HG02938 (cell line): ENCODE results near the gene RIPOR1.
A peak's percentile ranks its signal among the peaks of the same experiment; 100 is the strongest.
"Not testable (repeated sequence)": the region's sequence is repeated elsewhere in the genome, so short reads cannot be mapped to it uniquely, and the experiment has no call there.

Experiments used
- ATAC-seq: cut with Tn5 transposase; IDR thresholded peaks from one replicate; pipeline ENCODE4 v1.9.1; 2021; ENCODE audit warnings: mild to moderate bottlenecking, moderate library complexity; ENCODE audit not compliant: unreplicated experiment

The RIPOR1 gene

DNA sequence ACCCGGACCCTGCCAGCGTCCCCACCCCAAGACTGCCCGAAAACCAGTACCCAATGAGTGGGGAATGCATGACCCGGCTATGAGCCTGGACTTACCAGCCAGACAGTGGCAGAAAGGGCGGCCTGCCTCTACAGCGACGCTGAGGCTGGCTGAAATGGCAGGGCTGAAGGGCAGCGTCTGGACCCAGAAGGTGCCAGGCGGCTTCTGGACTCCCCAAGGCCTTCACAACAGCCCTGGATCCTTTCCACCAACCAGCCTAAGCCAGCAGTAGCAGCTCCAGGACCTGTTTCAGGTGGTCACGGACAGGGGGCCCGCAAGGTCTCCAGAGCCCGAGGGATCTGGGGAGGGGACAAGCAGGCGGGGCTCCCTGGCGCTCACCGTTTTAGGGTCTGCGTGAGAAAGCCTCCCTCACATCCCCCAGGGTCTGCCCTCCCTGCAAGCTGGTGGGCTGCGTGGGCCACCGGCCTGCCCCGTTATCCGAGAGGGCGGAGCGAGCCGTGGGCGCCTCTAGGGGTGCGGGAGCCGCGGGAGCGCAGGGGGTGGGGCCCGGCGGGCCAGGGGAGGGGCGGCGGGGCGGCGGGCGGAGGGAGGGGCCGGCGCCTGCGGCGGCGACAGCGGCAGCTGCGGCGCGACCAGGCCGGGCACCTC, at the start of gene RIPOR1:
TSS of gene RIPOR1 (plus strand) at position 608 of the 648 bp plus-strand sequence. CDS start 9,618 bp downstream, outside the sequence.
- no peak for ATAC-seq

DNA sequence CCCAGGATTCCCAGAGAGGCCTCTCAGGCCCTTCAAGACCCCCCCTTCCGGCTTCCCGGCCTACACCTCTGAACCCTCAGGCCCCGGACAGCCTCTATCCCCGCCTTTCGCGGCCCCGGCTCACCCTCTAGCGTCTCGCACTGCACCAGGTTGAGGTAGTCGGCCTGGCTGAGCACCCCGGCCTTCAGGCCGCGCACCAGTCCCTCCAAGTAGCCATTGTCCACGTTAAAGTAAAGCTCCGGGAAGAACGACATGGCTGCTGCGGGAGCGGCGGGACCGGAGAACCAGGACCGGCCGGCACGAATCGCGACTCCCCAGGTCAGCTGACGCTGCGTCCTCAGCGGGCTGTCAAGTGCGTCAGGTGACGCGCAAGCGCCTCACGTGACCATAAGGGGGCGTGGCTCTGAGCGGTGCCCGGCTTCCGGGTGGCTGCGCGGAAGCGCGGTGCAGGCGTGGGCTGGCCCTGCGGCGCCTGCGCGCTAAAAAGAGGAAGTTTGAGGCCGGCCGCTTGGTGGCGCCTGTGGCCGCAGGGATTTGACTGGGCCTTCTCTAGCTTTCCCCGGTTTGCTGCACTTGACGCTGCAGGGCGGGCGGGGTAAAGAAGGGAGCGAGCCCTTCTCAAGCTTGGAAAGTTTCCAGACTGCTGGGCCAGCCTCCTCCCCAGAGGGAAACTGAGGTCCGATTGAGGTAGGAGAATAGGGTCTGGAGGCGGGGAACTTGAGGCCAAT, 47.6 kb upstream of the RIPOR1 start, which contains the start of gene ATP6V0D1:
TSS of gene ATP6V0D1 (minus strand) at position 325 of the 728 bp plus-strand sequence. CDS start at position 254, 71 bp downstream.
- peak; percentile 80 for ATAC-seq

DNA sequence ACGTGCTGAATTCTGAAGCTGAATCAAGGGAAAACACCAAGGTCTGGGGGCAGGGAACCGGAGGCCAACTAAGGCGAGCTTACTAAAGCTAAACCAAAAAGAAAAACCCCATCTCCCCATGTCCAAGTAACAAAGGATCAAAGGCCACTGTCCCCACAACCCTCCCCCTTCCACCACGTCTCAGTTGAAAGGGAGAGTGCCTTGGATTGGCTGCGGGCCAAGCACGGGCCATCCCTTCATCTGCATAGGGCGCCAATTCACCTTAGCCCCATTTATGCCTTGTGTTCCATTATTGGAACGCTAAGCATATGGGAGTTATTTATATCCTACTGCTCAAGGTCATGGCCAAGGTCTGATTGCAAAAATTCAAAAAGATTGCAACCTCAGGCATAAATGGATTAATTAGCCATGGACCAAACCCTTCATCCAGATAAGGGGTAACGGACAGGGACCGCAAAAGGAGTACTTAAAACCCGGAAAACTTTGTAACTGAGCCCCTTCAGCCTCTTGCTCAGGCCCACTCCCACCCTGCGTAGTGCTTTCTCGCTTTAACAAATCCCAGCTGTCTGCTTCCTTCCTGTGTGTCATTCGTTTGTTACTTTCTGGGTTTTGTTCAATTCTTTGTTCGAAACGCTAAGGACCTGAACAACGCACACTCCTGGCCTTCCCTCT, 46.9 kb upstream of the RIPOR1 start:
- ATAC-seq: no peak

DNA sequence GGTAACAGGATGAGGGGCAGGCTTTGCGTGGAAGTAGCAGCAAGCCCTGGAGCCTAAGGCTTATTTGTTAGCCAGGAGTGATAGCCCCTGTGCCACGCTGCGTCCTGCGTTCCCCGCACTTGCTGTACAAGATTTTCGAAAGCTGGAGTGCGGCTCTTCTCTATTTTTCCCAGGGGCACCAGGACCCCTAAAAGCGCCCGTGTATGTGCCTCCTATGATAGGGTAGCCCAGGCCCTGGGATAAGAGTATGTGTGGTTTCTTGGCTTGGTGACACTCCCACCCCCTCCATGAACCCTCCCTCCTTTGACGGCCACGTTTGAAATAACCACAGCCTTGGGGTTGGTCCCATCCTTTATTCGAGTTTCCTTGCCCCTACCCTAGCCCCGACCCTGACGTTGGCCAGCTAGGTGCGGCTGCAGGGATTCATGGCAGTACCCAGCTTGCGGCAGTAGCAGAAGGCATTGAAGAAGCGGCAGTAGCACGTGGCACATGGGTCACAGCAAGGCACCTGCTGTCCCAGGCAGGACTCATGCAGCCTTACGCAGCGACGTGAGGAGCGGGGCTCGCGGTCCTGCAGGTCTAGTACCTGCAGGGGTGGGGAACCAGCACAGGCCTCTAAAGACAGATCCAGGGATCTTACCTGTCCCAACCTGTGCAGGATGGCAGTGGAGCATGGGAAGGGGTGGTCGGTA, 46.2 kb upstream of the RIPOR1 start:
- no peak for ATAC-seq

DNA sequence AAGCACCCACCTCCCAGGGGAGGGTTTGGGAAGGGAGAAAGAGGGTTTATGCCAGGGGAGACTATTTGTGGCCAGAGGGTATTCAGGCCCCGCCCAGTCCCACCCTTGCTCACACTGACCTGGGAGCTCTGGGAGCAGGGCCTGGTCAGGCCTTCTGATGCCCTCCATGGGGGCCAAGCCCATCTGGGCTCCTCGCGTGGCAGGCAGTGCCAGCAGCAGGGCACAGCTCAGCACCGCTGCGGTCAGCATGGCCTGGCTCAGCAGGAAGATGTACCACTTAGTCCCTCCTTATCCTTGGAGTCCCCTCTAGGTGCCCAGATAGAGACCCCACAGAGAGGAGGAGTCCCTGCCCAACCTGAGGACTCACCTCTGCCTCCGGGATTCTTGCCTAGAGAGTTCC, 45.5 kb upstream of the RIPOR1 start, which contains the start of gene AGRP:
TSS of gene AGRP (minus strand) at position 398 of the 400 bp plus-strand sequence. CDS start at position 249, 149 bp downstream.
- ATAC-seq: no peak

DNA sequence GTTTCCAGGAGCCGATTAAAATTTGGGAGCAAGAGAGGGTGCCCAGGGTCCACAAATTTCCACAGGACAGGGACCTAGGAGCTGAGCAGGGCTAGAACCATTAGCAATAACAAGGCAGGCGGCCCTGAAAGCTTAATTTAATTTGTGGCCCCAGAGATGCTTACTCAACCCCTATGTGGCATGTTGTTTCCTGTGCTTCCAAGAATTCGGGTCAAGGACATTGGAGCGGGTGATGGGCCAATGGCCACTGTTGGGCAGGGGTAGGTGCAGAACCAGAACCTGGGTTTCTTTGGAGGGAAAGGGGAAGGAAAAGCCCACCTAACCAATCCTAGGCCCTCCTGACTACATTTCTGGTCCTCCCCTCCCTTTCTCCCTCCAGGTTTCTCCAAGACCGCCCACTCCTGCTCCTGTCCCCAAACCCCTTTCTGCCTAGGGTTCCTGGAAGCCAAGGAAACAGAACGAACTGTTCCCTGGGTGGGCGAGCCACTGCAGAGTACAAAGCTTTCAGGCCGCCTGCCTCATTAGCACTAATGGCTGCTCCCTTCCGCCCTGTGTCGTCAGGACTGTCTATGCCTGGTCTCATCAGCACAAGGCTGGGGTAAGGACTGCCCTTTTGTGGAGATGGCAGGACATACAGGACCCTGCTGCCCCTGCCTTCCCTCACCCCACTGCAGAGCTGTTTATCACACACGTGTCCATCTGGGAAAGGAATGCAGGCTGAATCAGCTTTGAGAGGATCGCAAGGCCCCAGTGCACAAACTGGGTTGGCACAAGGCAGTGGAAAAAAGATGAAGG, 44.7 kb upstream of the RIPOR1 start:
- no peak for ATAC-seq

DNA sequence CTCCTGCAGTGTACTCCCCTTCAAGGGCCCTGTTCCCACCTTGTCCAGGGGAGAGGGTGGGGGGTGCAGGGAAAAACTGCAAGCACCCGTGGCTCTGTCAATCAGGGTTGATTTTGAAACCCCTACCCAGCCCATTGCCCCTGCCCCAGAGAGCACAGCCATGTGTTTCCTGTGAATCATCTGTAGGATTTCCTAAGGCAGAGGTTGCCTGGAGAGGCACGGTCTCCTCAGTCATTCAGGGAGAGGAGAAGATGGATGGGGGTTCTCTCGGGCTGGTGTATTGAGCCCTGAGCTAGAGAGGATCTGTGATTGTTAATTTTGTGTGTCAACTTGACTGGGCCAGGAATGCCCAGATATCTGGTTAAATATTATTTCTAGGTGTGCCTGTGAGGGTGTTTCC, 41.8 kb upstream of the RIPOR1 start:
- ATAC-seq: no peak

DNA sequence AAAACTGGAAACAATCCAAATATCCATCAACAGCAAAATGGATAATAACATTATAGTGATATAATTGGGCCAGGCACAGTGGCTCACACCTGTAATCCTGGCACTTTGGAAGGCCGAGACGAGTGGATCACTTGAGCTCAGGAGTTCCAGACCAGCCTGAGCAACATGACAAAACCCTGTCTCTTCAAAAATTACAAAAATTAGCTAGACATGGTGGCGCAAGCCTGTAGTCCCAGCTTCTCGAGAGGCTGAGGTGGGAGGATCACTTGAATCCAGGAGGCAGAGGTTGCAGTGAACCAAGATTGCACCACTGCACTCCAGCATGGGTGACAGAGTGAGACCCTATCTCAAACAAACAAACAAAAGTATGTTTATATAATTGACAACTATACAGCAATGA, 41.1 kb upstream of the RIPOR1 start:
- not testable (repeated sequence) for ATAC-seq

- no peak for ATAC-seq
These were observed 39.1 kb upstream of the RIPOR1 start for GRCh38 chr16:67489401-67490083.

DNA sequence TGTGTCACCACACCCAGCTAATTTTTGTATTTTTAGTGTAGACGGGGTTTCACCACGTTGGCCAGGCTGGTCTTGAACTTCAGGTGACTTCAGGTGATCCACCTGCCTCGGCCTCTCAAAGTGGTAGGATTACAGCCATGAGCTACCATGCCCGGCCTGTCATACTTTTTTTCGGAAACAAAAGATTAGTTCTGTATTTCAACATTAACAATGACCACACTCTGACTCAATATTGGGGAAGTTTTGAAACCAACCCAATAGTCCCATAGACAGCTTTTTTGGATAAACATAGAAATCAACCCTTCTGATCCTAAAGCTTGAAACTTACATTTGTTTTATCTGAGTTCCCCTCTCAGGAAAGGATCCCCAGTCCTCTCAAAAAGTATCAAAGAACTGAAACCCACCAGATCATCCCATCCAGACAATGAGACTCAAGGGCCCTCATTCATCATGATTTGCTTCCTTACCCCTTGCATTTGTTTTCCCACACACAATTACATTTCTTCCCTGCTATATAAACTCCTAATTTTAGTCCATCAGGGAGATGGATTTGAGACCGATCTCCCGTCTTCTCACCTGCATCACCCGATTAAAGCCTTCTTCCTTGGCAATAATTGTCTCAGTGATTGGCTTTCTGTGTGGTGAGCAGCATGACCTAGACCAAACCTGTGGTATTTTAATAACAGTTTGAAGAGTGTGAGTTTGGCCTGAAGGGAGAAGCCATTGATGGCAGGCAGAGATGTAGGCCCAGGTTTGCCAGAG, 38.1 kb upstream of the RIPOR1 start:
- no peak for ATAC-seq

GRCh38 chr16:67499106-67499505, 29.5 kb upstream of the RIPOR1 start:
- no peak for ATAC-seq

GRCh38 chr16:67504031-67505021, 24.3 kb upstream of the RIPOR1 start:
- no peak for ATAC-seq

DNA sequence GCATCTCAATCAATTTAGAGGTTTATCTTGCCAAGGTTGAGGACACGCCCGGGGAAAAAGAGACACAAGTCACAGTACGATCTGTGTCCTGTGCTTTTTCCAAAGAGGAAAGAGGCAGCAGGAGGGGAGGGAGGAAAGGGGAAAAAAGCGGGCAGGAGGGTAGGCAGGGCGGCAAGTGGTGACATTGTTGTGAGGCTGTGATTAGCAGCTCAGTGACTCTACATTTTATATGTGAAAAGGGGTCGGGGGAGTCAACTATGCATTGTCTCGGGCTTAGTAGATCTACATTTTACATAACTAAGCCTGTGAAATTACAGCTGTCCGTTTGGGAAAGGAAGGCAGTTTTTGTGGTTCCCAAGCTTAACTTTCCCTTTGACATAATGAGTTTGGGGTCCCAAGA, 22.2 kb upstream of the RIPOR1 start:
- no peak for ATAC-seq

GRCh38 chr16:67509016-67509415, 19.6 kb upstream of the RIPOR1 start:
- ATAC-seq: no peak

- ATAC-seq: not testable (repeated sequence)
These were observed 14.7 kb upstream of the RIPOR1 start for GRCh38 chr16:67513892-67514291.

GRCh38 chr16:67514382-67514828, 14.2 kb upstream of the RIPOR1 start:
- peak; percentile 42 for ATAC-seq

GRCh38 chr16:67516296-67517154, 12.1 kb upstream of the RIPOR1 start:
- no peak for ATAC-seq
